Choroid plexus epithelial cell (primary cell): ENCODE measurements around the gene HECW1.

Experiments
- DNase-seq: peaks from one replicate; pipeline ENCODE4 v3.0.0-alpha.2; 2010; ENCODE audit warnings: low read depth
- H3K4me3 ChIP-seq: 2 replicates; pipeline ENCODE4 v1.5.1; 2011; ENCODE audit warnings: low read depth, mild to moderate bottlenecking, control low read depth, low read length, moderate library complexity
- CTCF ChIP-seq: conservative IDR thresholded peaks from 2 replicates; pipeline ENCODE4 v1.5.1; 2011; ENCODE audit warnings: low read depth, mild to moderate bottlenecking, control low read depth, inconsistent platforms, low read length, moderate library complexity

HECW1 gene

GRCh38 chr7:43387932-43388331 lies 275.5 kb downstream of the HECW1 start:
- TF ChIP-seq CTCF: no peak
- DNase-seq: no peak
- H3K4me3 ChIP-seq: no peak overlapping the region

- DNase-seq: no peak
- no peak overlapping the region for H3K4me3 ChIP-seq
- TF ChIP-seq CTCF: no peak
Observed at GRCh38 chr7:43390576-43390975, 278.1 kb downstream of the HECW1 start.

DNA sequence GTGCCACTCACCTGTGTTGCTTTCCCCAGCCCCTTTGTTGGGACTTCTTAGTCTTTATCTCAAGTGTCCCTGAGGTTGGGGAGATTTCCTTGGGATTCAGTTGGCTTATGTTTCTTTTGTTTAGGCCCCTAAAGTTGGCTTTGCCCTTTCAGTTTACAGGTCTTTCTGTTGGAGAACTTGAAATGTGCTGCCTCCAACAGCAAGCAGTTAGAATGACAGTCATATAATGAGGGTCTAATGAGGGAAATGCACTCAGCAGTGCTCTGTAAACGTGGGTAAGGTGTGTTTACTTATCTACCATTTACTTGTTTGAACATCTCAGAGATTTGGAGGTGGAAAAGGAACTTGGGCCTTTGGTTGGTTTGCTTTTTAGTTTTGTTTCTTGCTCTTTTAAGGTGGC lies 279.1 kb downstream of the HECW1 start:
- no peak overlapping the region for H3K4me3 ChIP-seq
- DNase-seq: no peak
- TF ChIP-seq CTCF: no peak

DNA sequence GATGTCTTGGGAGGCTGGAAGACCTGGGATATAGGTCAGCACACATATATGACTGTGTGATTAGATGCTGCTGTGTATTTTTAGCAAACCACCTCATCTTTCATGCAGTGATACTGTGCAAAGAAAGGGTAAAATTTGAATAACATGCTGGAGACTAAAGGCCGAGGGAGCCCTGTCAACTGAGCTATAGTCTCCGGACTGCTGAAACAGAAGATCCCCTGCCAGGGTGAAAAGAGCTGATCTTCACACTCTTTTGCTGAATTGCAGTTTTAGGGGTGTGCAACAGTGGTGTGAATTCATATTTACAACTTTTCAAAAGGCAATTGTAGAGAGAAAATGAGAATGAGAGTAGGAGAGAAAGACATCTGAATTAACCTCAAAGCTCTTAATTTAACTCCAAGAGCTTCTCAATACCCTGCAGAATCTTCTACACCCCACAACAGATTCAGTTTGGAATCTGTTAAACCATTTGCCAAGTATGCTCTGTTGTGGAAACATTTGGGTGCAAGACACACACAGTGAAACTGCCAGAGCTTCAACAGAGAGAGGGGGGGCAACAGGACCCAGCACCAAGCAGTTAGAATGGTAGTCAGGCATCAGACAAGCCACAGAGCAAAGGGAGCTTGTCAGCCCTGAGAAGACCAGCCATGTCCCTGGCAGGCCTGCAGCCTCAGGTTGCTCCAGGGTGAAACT lies 280.3 kb downstream of the HECW1 start:
- no peak for DNase-seq
- no peak overlapping the region for H3K4me3 ChIP-seq
- no peak for TF ChIP-seq CTCF

DNA sequence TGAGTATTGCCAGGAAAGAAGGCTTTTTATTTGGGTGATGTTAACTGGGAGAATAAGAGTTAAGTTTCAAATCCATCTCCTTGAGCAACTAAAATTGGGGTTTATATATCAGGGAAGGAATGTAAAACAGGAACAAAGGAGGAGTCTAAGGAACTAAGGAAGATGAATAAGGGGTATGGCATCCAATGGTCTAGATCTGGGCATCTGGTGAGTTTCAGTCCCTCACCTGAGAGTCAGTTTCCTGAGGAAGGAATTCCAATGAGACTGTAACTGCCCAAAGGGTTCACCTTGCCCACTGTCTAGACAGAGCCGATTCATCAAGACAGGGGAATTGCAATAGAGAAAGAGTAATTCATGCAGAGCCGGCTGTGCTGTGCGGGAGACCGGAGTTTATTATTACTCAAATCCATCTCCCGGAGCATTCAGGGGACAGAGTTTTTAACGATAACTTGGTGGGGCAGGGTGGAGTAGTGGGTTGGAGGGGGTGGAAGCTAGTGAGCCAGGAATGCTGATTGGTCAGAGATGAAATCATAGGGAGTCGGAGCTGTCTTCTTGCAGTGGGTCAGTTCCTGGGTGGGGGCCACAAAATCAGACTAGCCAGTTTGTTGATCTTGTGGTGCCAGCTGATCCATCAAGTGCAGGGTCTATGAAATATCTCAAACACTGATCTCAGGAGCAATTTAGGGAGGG lies 282.1 kb downstream of the HECW1 start:
- TF ChIP-seq CTCF: no peak
- no peak for DNase-seq
- H3K4me3 ChIP-seq: no peak overlapping the region

DNA sequence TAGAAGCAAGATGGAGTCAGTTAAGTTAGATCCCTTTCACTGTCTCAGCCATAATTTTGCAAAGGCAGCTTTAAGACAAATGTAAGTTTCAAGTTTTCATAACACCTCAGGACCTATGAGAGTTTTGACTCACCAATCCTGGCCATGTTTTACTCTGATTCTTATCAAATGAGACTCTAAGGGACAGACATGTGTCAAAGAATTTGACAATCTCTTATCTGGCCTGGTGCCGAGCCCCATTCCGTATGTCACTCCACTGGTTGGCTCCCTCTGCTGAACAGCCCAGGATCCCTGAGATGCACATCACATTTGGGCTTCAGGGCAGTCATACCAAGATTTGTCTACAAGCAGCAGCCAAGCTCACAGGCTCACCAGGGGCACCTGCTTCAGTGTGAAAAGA lies 282.9 kb downstream of the HECW1 start:
- H3K4me3 ChIP-seq: no peak overlapping the region
- DNase-seq: no peak
- TF ChIP-seq CTCF: no peak

- no peak overlapping the region for H3K4me3 ChIP-seq
- no peak for DNase-seq
- TF ChIP-seq CTCF: no peak
Observed at GRCh38 chr7:43396187-43396740, 283.8 kb downstream of the HECW1 start.
